BLaER1 treated with 17β-estradiol and CSF1 and Interleukin-3, amounts not matched to agents 10 nM and 100 nM (cell line): ENCODE results near the gene PTX4.

Experiments used
- H3K27ac ChIP-seq, 11 experiments: shearing (Covaris generic); formaldehyde crosslinking; 2 replicates each; pipeline ENCODE4 v1.8.1; 2022
- H3K27me3 ChIP-seq, 11 experiments: shearing (Covaris generic); formaldehyde crosslinking; 2 replicates each; pipeline ENCODE4 v1.8.1; 2022
- H3K36me3 ChIP-seq, 11 experiments: shearing (Covaris generic); formaldehyde crosslinking; 2 replicates each; pipeline ENCODE4 v1.8.1; 2022
- H3K4me1 ChIP-seq, 10 experiments: shearing (Covaris generic); formaldehyde crosslinking; 2 replicates each; pipeline ENCODE4 v1.8.1; 2022
- H3K4me2 ChIP-seq, 11 experiments: shearing (Covaris generic); formaldehyde crosslinking; 2 replicates each; pipeline ENCODE4 v1.8.1; 2022
- H3K4me3 ChIP-seq, 10 experiments: shearing (Covaris generic); formaldehyde crosslinking; 2 replicates each; pipeline ENCODE4 v1.8.1; 2022
- H3K9ac ChIP-seq, 11 experiments: shearing (Covaris generic); formaldehyde crosslinking; 2 replicates each; pipeline ENCODE4 v1.8.1; 2022
- H3K9me3 ChIP-seq, 11 experiments: shearing (Covaris generic); formaldehyde crosslinking; replicated peaks in 1 of 11; 2 replicates each; pipeline ENCODE4 v1.8.1; 2022
- H4K20me1 ChIP-seq, 11 experiments: shearing (Covaris generic); formaldehyde crosslinking; 2 replicates each; pipeline ENCODE4 v1.8.1; 2022
- Cebpa-rat ChIP-seq, 11 experiments: shearing (Covaris generic); IDR thresholded peaks; 2 replicates each; pipeline ENCODE4 v1.8.1; 2022

Gene PTX4

DNA sequence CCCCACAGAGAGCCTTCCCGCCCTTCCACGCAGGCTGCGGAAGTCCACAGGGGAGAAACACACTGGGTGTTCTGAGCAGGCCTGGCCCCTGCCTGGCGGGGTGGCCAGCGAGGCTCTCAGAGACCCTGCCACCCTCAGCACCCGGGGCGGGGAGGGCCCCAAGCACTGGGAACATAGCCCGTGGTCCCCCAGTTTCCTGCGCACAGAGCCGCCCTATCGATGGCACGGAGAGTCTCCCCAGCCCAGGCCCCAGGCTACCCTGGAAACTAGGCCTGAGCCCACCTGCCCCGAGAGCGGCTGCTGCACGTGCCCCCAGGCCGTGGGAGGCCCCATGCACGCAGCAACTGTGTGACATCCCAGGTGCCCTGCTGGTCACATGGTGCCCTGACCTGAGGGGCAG is 34.2 kb downstream of the PTX4 start:
- Histone ChIP-seq H3K4me2 (peak overlapping the region in 9 of 11 experiments; percentile 45 to 87 (median 74); a peak in 18 of 22 replicates), H4K20me1 (peaks cover 0 to 92% (median 15%) of the 10 kb centered on the region in 11 experiments; a peak in 14 of 22 replicates), H3K9me3 (no peaks in the 10 kb centered on the region), H3K27me3 (no peaks in the 10 kb centered on the region), H3K27ac (peak overlapping the region in 9 of 11 experiments; percentile 40 to 91 (median 73); a peak in 18 of 22 replicates), H3K4me3 (peak overlapping the region in 2 of 10 experiments; percentile 0 to 29; a peak in 2 of 20 replicates), H3K36me3 (peaks cover 75 to 98% (median 90%) of the 10 kb centered on the region in 11 experiments), H3K4me1 (peaks cover 12 to 65% (median 58%) of the 10 kb centered on the region in 10 experiments; a peak in 19 of 20 replicates), H3K9ac (peak overlapping the region in 10 of 11 experiments; percentile 15 to 70 (median 60); a peak in 17 of 22 replicates)
- no peak for TF ChIP-seq Cebpa-rat (IDR thresholded peaks at IDR 0.05)

DNA sequence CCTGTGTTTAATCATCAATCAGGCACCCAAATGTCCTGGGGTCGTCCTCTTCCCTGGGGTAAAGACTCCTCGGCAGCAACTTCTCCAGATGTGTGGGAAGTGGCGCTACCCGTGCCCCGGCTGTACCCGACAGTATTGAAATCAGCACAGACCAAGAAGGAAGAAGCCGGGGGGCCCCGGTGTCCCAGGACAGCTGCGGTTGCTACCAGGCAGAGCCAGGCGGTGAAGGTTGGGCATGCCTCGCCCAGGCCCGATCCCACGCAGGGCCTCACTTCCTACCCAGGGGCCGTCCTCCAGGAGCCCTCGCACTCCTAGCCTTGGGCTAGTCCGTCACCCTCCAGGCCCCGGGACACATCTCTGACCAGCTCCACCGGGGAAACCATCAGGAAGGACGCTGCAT is 35.4 kb downstream of the PTX4 start:
- TF ChIP-seq Cebpa-rat (IDR thresholded peaks at IDR 0.05), result no peak
- peaks cover 0 to 92% (median 10%) of the 10 kb centered on the region in 11 experiments; a peak in 14 of 22 replicates for H4K20me1 ChIP-seq
- no peak overlapping the region for H3K4me3 ChIP-seq
- peaks cover 88 to 100% (median 96%) of the 10 kb centered on the region in 11 experiments for H3K36me3 ChIP-seq
- H3K9ac ChIP-seq, result peak overlapping the region in 8 of 11 experiments; percentile 15 to 70 (median 60); a peak in 10 of 22 replicates
- H3K4me1 ChIP-seq, result peaks cover under 1 to 54% (median 46%) of the 10 kb centered on the region in 10 experiments; a peak in 18 of 20 replicates
- H3K4me2 ChIP-seq, result peak overlapping the region in 7 of 11 experiments; percentile 45 to 87 (median 77); a peak in 9 of 22 replicates
- peak overlapping the region in 8 of 11 experiments; percentile 63 to 91 (median 74); a peak in 15 of 22 replicates for H3K27ac ChIP-seq
- H3K9me3 ChIP-seq, result no peaks in the 10 kb centered on the region
- H3K27me3 ChIP-seq, result no peaks in the 10 kb centered on the region

DNA sequence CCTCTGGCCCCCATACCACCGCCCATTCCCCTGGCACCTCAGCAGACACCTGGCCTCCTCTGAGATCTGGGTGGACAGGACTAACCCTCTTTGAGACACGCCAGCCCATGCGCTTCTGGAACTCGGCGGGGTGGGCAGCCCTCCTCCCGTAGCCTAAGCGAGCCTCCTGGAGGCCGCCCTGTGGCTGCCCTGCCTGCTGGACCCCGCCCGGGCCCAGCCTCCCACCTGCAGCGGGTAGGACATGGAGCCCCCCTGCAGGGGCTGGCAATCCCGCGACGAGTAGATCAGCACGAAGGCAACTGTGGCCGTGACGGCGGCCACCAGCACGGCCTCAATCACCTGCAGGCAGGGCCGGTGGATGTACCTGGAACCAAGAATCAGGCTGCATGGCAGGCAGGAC is 36.2 kb downstream of the PTX4 start:
- no peak overlapping the region; a peak in 1 of 22 replicates for H3K9ac ChIP-seq
- no peaks in the 10 kb centered on the region for H3K9me3 ChIP-seq
- TF ChIP-seq Cebpa-rat (IDR thresholded peaks at IDR 0.05), result no peak
- H3K27me3 ChIP-seq, result no peaks in the 10 kb centered on the region
- H3K4me3 ChIP-seq, result no peak overlapping the region
- H3K4me1 ChIP-seq, result peaks cover 0 to 54% (median 42%) of the 10 kb centered on the region in 10 experiments; a peak in 18 of 20 replicates
- H3K27ac ChIP-seq, result peak overlapping the region in 1 of 11 experiments; percentile 42; a peak in 2 of 22 replicates
- H3K36me3 ChIP-seq, result peaks cover 94 to 100% (median 98%) of the 10 kb centered on the region in 11 experiments
- no peak overlapping the region for H3K4me2 ChIP-seq
- peaks cover 0 to 92% (median 2%) of the 10 kb centered on the region in 11 experiments; a peak in 12 of 22 replicates for H4K20me1 ChIP-seq

DNA sequence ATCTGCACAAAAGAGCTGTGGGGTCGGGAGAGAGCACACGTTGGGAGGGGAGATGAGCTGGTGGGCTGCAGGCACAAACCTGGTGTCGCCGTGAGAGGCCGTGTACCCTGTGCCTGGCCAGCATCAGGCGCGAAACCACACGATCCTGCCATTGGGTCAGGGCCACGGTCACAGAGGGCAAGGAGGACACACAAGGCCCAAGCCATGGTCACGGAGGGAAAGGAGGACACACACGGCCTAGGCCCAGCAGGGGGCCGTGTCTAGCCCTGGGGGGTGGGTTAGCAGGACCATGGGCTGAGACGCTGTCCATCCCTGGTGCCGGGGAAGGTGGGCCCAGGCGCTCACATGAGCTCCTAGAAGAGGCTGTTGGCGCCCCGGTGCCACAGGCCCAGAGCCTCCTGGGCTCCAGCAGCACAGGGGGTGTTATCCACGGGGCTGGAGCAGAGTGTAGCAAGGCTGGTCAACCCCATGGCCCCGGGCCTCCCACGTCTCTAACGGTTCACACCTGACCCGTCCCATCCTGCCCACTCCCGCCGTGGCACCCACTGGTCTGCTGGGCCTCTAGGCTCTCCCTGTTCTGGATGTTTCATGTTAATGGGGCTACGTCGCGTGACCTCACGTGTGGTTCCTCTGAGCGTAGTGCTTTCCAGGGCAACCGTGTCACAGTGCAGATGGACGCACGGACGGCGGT is 36.9 kb downstream of the PTX4 start:
- Histone ChIP-seq H3K9ac (peak overlapping the region in 4 of 11 experiments; percentile 0 to 52 (median 19); a peak in 5 of 22 replicates), H3K4me1 (peaks cover 2 to 55% (median 42%) of the 10 kb centered on the region in 10 experiments), H3K36me3 (peaks cover 95 to 100% (median 98%) of the 10 kb centered on the region in 11 experiments), H3K27me3 (no peaks in the 10 kb centered on the region), H3K4me3 (no peak overlapping the region), H3K9me3 (no peaks in the 10 kb centered on the region), H4K20me1 (peaks cover 0 to 91% (median 0%) of the 10 kb centered on the region in 11 experiments; a peak in 9 of 22 replicates), H3K4me2 (no peak overlapping the region), H3K27ac (peak overlapping the region in 3 of 11 experiments; percentile 19 to 42 (median 23); a peak in 4 of 22 replicates)
- TF ChIP-seq Cebpa-rat (IDR thresholded peaks at IDR 0.05), result no peak

DNA sequence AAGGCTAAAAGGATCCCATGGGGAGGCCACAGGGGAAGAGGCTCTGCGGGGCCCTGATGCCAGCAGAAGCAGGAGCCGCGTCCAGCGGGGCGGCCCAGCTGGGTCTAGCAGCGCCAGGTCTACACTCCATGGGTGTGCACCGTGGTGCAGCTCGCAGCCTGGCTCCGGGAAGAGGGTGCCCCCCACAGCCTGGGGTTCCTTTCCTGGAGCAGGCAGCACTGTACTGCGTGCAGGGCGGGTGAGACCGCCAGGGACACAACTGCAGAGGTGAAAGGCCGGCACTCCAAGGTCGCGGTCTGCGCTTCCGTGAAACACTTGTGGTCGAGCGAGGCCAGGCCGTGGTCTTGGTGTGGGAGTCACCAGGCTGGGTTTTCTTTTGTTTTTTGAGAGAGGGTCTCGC is 37.9 kb downstream of the PTX4 start:
- Histone ChIP-seq H3K9ac (peak overlapping the region in 5 of 11 experiments; percentile 0 to 38 (median 10); a peak in 5 of 22 replicates), H4K20me1 (peaks cover 0 to 91% (median 0%) of the 10 kb centered on the region in 11 experiments; a peak in 8 of 22 replicates), H3K4me3 (no peak overlapping the region), H3K4me2 (no peak overlapping the region), H3K27me3 (no peaks in the 10 kb centered on the region), H3K9me3 (no peaks in the 10 kb centered on the region), H3K27ac (peak overlapping the region in 5 of 11 experiments; percentile 14 to 42 (median 19); a peak in 4 of 22 replicates), H3K36me3 (peaks cover 94 to 99% (median 97%) of the 10 kb centered on the region in 11 experiments), H3K4me1 (peaks cover 12 to 60% (median 44%) of the 10 kb centered on the region in 10 experiments)
- TF ChIP-seq Cebpa-rat (IDR thresholded peaks at IDR 0.05), result no peak

DNA sequence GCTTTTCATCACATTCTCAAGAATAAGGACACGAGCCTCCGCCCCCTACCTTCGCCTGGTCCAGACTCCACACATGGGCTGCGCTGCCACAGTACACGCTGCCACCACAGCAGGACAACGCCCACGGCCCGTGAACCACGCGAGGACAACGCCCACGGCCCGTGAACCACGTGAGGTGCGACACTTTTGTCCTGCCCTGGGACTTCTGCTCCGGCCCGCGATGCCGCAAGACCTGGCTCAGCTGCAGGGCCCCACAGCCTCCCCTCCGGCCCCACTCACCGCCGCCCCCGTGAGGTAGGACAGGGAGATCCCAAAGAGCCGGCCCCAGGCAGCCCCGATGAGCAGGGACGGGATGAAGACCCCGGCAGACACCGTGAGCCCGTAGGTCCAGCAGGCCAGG is 38.5 kb downstream of the PTX4 start:
- Histone ChIP-seq H3K27me3 (no peaks in the 10 kb centered on the region), H4K20me1 (peaks cover 0 to 91% (median 0%) of the 10 kb centered on the region in 11 experiments; a peak in 7 of 22 replicates), H3K36me3 (peaks cover 88 to 99% (median 91%) of the 10 kb centered on the region in 11 experiments), H3K27ac (peak overlapping the region in 4 of 11 experiments; percentile 19 to 42 (median 26); a peak in 6 of 22 replicates), H3K4me1 (peaks cover 19 to 60% (median 44%) of the 10 kb centered on the region in 10 experiments), H3K4me3 (no peak overlapping the region), H3K9ac (peak overlapping the region in 3 of 11 experiments; percentile 4 to 28 (median 10); a peak in 2 of 22 replicates), H3K9me3 (no peaks in the 10 kb centered on the region), H3K4me2 (no peak overlapping the region)
- no peak for TF ChIP-seq Cebpa-rat (IDR thresholded peaks at IDR 0.05)

DNA sequence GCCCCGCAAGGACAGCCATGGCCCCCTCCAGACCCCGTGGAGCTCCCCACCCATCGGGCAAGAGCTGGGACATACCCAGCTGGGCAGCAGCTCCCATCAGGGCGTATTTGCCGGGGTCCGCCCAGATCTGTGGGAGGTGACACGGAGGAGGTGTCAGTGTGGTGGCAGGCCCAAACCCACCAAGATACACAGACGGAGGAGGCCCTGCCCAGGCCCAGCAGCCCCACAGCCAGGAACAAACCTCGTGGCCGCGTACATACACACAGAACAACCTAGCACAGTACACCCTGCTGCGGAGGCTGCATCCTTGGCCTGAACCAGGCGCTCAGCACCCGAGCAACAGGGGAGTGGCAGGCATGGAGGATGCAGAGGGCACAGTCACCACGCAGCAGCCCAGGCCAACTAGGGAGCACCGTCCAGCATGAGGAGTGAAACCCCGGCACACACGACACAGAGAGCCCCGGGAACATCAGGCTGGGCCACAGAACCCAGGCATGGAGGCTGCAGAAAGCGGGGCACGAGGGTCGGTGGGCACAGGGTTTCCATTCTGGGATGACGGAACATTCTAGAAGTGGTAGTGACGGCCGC is 39.4 kb downstream of the PTX4 start:
- Histone ChIP-seq H3K27ac (peak overlapping the region in 1 of 11 experiments; percentile 42; a peak in 2 of 22 replicates), H3K9me3 (no peaks in the 10 kb centered on the region), H3K4me1 (peaks cover 28 to 60% (median 44%) of the 10 kb centered on the region in 10 experiments), H3K4me2 (no peak overlapping the region), H3K9ac (0 out of 22 replicates have a peak overlapping the region, but pooled peaks of 1 of the 11 experiments have one; percentile 23), H3K27me3 (no peaks in the 10 kb centered on the region), H3K36me3 (peaks cover 78 to 89% (median 82%) of the 10 kb centered on the region in 11 experiments), H3K4me3 (no peak overlapping the region), H4K20me1 (peaks cover 0 to 82% (median 0%) of the 10 kb centered on the region in 11 experiments; a peak in 7 of 22 replicates)
- TF ChIP-seq Cebpa-rat (IDR thresholded peaks at IDR 0.05), result no peak

DNA sequence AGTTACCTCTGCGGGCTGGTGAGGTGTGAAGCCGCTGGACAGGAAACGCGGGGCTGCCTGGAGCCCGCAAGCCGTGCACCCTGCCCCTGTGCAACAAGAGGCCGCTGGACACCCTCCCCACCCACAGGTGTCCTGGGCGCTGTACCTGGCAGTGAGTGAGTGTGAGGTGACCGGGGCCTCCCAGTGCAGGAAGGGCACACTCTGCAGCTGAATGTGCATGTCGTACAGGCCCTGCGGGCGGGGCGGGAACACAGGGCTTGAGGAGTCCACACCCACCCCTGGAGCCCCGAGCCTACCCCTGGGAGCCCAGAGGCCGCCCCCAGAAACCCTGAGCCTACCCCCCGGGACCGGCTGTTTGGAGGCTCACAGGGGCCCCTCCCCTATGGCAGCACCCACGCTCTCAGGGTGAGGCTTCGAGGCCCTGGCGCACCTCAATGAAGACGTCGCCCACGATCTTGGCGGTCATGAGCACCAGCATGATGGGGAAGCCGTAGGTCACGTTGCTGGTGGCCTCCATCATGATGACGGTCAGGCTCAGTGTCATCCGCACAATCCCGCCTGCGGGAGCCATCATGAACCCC is 40.1 kb downstream of the PTX4 start:
- Histone ChIP-seq H3K4me3 (no peak overlapping the region), H3K27me3 (no peaks in the 10 kb centered on the region), H3K9me3 (no peaks in the 10 kb centered on the region), H3K36me3 (peaks cover 72 to 83% (median 75%) of the 10 kb centered on the region in 11 experiments), H3K27ac (no peak overlapping the region), H4K20me1 (peaks cover 0 to 75% (median 0%) of the 10 kb centered on the region in 11 experiments; a peak in 7 of 22 replicates), H3K9ac (no peak overlapping the region), H3K4me2 (no peak overlapping the region), H3K4me1 (peaks cover 30 to 60% (median 44%) of the 10 kb centered on the region in 10 experiments)
- TF ChIP-seq Cebpa-rat (IDR thresholded peaks at IDR 0.05), result no peak
